ENCODE data around the gene FAM221B.

GRCh38 chr9:35836595-35836994, 8.1 kb upstream of the FAM221B start:
- TF ChIP-seq EZH2 (IDR thresholded peaks at IDR 0.05; ENCODE audit: low read depth, unreplicated experiment) (no peak), CTCF (conservative IDR thresholded peaks at IDR 0.05; ENCODE audit: low read depth in 2 of 2) (no peak), EZH2phosphoT487 (IDR thresholded peaks at IDR 0.05; ENCODE audit: unreplicated experiment) (no peak), REST (IDR thresholded peaks at IDR 0.05; ENCODE audit: unreplicated experiment) (no peak)

Measured in GM23338 (cell line).